HepG2 (cell line): Measurements from ENCODE around the gene ALDH3A2. TPM values are rescaled to one million over a fixed set of nuclear protein-coding genes. Genes with fewer than 3 reads are reported as not detected.

Experiments
- ATAC-seq: fragments of 200-7000 bp; cut with Tn5 transposase; 3 replicates; pipeline ENCODE4 v1.9.1; 2020; ENCODE audit warnings: mild to moderate bottlenecking, moderate library complexity
- BruUV-seq: library from RNA; stranded (reverse); fragments of 400-500 nt; replicated peaks from 2 replicates; lab custom pipeline; 2021; lab: Mats Ljungman, UMichigan
- CTCF ChIA-PET: fragments of 300-600 bp; formaldehyde crosslinking; extraction: SDS; loops from one replicate; lab custom pipeline; 2021; ENCODE audit warnings: low total read pairs, inconsistent platforms, low intra/inter-chr PET ratio; lab: Yijun Ruan, JAX
- POLR2A ChIA-PET: fragments of 350-600 bp; sonication (Branson Sonifier 250); formaldehyde crosslinking; loops from one replicate; lab custom pipeline; 2020; ENCODE audit warnings: antibody characterized with exemption, inconsistent platforms; lab: Yijun Ruan, JAX
- DNase-seq: peaks from one replicate; pipeline ENCODE4 v3.0.0-alpha.2; 2015; ENCODE audit warnings: low spot score
- FAIRE-seq: peaks from 3 replicates; lab custom pipeline; 2011; peaks lifted over from hg19 to GRCh38; lab: Jason Lieb, UNC
- H2AFZ ChIP-seq: one replicate; pipeline ENCODE4 v1.6.1; 2011; ENCODE audit warnings: low read length, inconsistent platforms
- H3K27ac ChIP-seq: fragments of 300-600 bp; 3 replicates; pipeline ENCODE4 v1.8.0; 2011; ENCODE audit warnings: mixed run types, mild to moderate bottlenecking, mixed read lengths, low read length, inconsistent platforms; ENCODE audit not compliant: insufficient read depth; ENCODE audit errors: extremely low read length
- H3K27me3 ChIP-seq, 2 experiments: fragments of 200-600 bp in 1 of 2; 2 replicates in 1 of 2; 3 replicates in 1 of 2; pipeline versions ENCODE4 v1.6.0 to v1.8.0; 2011; ENCODE audit warnings: low read length in 2 of 2, mild to moderate bottlenecking in 2 of 2, moderate library complexity in 2 of 2, inconsistent platforms in 1 of 2; ENCODE audit not compliant: insufficient read depth in 2 of 2, control insufficient read depth in 1 of 2
- H3K36me3 ChIP-seq, 2 experiments: fragments of 200-600 bp in 1 of 2; replicated peaks in 1 of 2; 2 replicates in 1 of 2; 3 replicates in 1 of 2; pipeline versions ENCODE4 v1.5.1 to v1.8.0; 2011; ENCODE audit warnings: low read length in 2 of 2, inconsistent platforms in 1 of 2; ENCODE audit not compliant: insufficient read depth in 2 of 2, control insufficient read depth in 1 of 2
- H3K4me1 ChIP-seq: 2 replicates; pipeline ENCODE4 v1.5.1; 2012; ENCODE audit warnings: low read length, inconsistent platforms; ENCODE audit not compliant: insufficient read depth
- H3K4me2 ChIP-seq: 2 replicates; pipeline ENCODE4 v1.6.0; 2011; ENCODE audit warnings: low read depth, low read length, inconsistent platforms
- H3K4me3 ChIP-seq, 3 experiments: fragments of 200-600 bp in 1 of 3; sonication (generic), shearing (Covaris generic) in 1 of 3; replicated peaks in 1 of 3; 2 replicates each; pipeline ENCODE4 v1.5.1; 2011 to 2016; ENCODE audit warnings: low read length in 3 of 3, inconsistent platforms in 2 of 3, low read depth in 2 of 3, mild to moderate bottlenecking in 2 of 3, control low read depth in 1 of 3, mixed read lengths in 1 of 3; ENCODE audit not compliant: insufficient read depth in 1 of 3
- H3K79me2 ChIP-seq: one replicate; pipeline ENCODE4 v1.6.1; 2011; ENCODE audit warnings: low read length, inconsistent platforms; ENCODE audit not compliant: insufficient read depth
- H3K9ac ChIP-seq: 2 replicates; pipeline ENCODE4 v1.6.0; 2011; ENCODE audit warnings: mild to moderate bottlenecking, low read depth, low read length, inconsistent platforms; ENCODE audit not compliant: insufficient read depth
- H3K9me3 ChIP-seq: 2 replicates; pipeline ENCODE4 v1.5.1; 2012; ENCODE audit warnings: mild to moderate bottlenecking, low read length
- H4K20me1 ChIP-seq: 2 replicates; pipeline ENCODE4 v1.6.0; 2011; ENCODE audit warnings: inconsistent platforms, mild to moderate bottlenecking, low read length, moderate library complexity; ENCODE audit not compliant: insufficient read depth
- CHD2 ChIP-seq: IDR thresholded peaks from 2 replicates; pipeline ENCODE4 v1.6.1; 2011; ENCODE audit warnings: low read depth, low read length, improper control_type of control experiment
- EP300 ChIP-seq, 3 experiments: sonication (generic) in 1 of 3; formaldehyde crosslinking in 1 of 3; IDR thresholded peaks; 2 replicates each; pipeline versions ENCODE4 v1.5.1 to v1.6.1; 2011 to 2020; ENCODE audit warnings: low read depth in 2 of 3, low read length in 2 of 3, borderline replicate concordance in 1 of 3, improper control_type of control experiment in 1 of 3, mild to moderate bottlenecking in 1 of 3, missing genetic modification reagents in 1 of 3, moderate library complexity in 1 of 3
- MAFF ChIP-seq: IDR thresholded peaks from 2 replicates; pipeline ENCODE4 v1.6.1; 2011; ENCODE audit warnings: low read depth, low read length, improper control_type of control experiment
- RFX1 ChIP-seq: fragments of 450-650 bp; IDR thresholded peaks from 2 replicates; pipeline ENCODE4 v1.6.1; 2017
- RFXAP ChIP-seq: sonication (generic); formaldehyde crosslinking; IDR thresholded peaks from 2 replicates; pipeline ENCODE4 v1.4.0; 2020; ENCODE audit warnings: missing genetic modification reagents, borderline replicate concordance
- THAP11 ChIP-seq: IDR thresholded peaks from 2 replicates; pipeline ENCODE4 v1.6.1; 2016; ENCODE audit warnings: missing biosample characterization, missing genetic modification reagents
- ZNF292 ChIP-seq: sonication (generic); formaldehyde crosslinking; IDR thresholded peaks from 2 replicates; pipeline ENCODE4 v1.8.1; 2022; ENCODE audit warnings: mild to moderate bottlenecking, low read depth, missing genetic modification reagents, borderline replicate concordance
- ZNF598 ChIP-seq: sonication (generic); formaldehyde crosslinking; IDR thresholded peaks from 2 replicates; pipeline ENCODE4 v1.5.1; 2020; ENCODE audit warnings: mild to moderate bottlenecking, missing genetic modification reagents, borderline replicate concordance
- ZNF879 ChIP-seq: sonication (generic); formaldehyde crosslinking; IDR thresholded peaks from 2 replicates; pipeline ENCODE4 v1.8.1; 2023; ENCODE audit warnings: missing genetic modification reagents
- WGBS: methylation state at CpG from one replicate; pipeline ENCODE4 v1.1.6; 2017; ENCODE audit warnings: low lambda C conversion rate; 5-methylcytosine and 5-hydroxymethylcytosine counted together
- in situ Hi-C: cut with HindIII; loops from 2 replicates; pipeline ENCODE4 v1.10.0; 2017; ENCODE audit warnings: low pct_unique_long_range_greater_than_20kb; ENCODE audit not compliant: extremely low pct_ligation_motif_present
- intact Hi-C: fragments of 100-400 bp; cut with micrococcal nuclease; formaldehyde crosslinking; loops from one replicate; pipeline ENCODE4 v1.10.0; 2022; ENCODE audit not compliant: unreplicated experiment
- polyA plus RNA-seq, 8 experiments: library from polyadenylated mRNA; depleted of rRNA in 3 of 8; stranded (reverse) in 7 of 8; unstranded in 1 of 8; fragments of >200 nt; fragmentation: Illumina TruSeq in 4 of 8; extraction: Trizol in 4 of 8; gene quantifications; 2 replicates each; pipeline versions ENCODE4 v1.2.1 to v1.2.3, GENCODE V29; 2011 to 2016; ENCODE audit warnings: low read depth in 4 of 8, missing spikeins in 1 of 8, mixed read lengths in 1 of 8; ENCODE audit not compliant: insufficient read depth in 1 of 8
- total RNA-seq, 5 experiments: library from RNA; depleted of rRNA; stranded (reverse); fragments of >200 nt; fragmentation: Illumina TruSeq; extraction: Trizol; gene quantifications; 2 replicates each; pipeline ENCODE4 v1.2.3, GENCODE V29; 2016; ENCODE audit warnings: low read depth in 1 of 5
- TF ChIP-seq, protein P1 (sequence below): sonication (generic); formaldehyde crosslinking; IDR thresholded peaks from 2 replicates; pipeline ENCODE4 v1.5.1; 2020; ENCODE audit warnings: missing genetic modification reagents, mild to moderate bottlenecking, borderline replicate concordance
- TF ChIP-seq, protein P2 (sequence below): sonication (generic); formaldehyde crosslinking; IDR thresholded peaks from 2 replicates; pipeline ENCODE4 v1.5.0; 2020; ENCODE audit warnings: missing genetic modification reagents
- TF ChIP-seq, protein P3 (sequence below): sonication (generic); formaldehyde crosslinking; IDR thresholded peaks from 2 replicates; pipeline ENCODE4 v1.4.0; 2020; ENCODE audit warnings: mild to moderate bottlenecking, missing genetic modification reagents

The ALDH3A2 gene
- total and polyA plus RNA-seq, 2 of the 13 experiments (the other 11 are each of a cell fraction or from before 2014, with no cell fraction given), result 80.8 to 180 TPM

DNA sequence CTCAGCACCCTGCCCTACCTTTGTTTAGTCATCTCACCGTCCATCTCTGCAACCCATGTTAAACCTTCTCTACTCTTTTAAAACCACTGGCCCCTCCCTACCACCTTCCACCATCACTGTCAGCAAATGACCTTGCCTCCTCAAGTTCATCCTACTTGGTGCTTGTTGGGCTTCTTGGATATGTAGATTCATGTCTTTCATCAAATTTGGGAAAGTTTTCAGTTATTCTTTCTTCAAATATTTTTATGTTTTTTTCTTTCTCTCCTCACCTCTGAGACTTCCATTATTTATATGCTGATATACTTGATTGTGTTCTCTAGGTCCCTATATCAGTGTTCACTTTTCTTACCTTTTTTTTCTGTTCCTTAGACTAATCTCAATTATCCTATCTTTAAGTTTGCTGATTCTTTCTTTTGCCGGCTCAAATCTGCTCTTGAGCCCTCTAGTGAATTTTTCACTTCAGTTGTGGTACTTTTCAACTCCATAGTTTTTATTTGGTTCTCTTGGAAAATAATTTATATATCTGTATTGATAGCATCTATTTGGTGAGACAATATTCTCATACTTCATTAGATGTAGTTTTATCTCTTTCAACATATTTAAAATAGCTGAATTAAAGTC, 28.7 kb upstream of the ALDH3A2 start (continued):
- TF ChIP-seq, protein P1, sequence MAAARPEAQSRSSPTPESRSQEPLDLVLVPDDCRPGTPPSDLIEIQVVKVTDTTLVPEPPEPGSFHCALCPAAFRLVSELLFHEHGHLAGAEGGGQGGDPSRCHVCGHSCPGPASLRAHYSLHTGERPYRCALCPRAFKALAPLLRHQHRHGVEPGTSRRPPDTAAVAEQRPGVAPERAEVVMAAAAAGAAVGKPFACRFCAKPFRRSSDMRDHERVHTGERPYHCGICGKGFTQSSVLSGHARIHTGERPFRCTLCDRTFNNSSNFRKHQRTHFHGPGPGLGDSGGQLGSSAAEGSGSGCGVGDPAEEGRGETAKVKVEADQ (CRISPR knock-in tag), result no peak

DNA sequence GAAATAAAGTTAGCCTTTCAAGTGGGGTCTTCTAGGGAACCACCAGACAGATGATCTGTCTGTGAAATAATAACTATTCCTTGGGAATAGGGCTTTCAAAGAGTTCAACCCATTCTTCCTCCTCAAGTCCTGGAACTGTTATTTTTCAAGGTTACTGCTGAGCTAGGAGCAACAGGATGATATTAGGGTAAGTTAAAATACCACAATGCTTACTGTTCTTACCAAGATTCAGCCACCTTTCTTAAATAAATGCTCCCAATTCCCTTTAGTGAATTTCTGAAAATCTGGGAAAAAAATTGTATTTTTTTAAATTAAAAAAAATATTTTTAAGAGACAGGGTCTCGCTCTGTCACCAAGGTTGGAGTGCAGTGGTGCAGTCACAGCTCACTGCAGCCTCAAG, 26.9 kb upstream of the ALDH3A2 start:
- Histone ChIP-seq H2AFZ (no peak overlapping the region), H3K9me3 (peaks cover 27% of the 10 kb centered on the region), H3K79me2 (no peaks in the 10 kb centered on the region), H3K27ac (no peak overlapping the region), H3K36me3 (no peaks in the 10 kb centered on the region), H3K9ac (no peak overlapping the region), H3K4me3 (no peak overlapping the region), H3K4me1 (peaks cover 20% of the 10 kb centered on the region), H4K20me1 (no peaks in the 10 kb centered on the region), H3K27me3 (no peaks in the 10 kb centered on the region), H3K4me2 (no peak overlapping the region)
- WGBS, result 100% methylated on average over 1 of the region's 1 CpG
- intact Hi-C loops (no loop called here), in situ Hi-C loops (no loop called here)
- FAIRE-seq, result no peak
- ChIA-PET CTCF (no interaction called here), POLR2A (no interaction called here)
- no TSS peak for BruUV-seq
- DNase-seq, result no peak
- ATAC-seq, result no peak
- TF ChIP-seq ZNF292 (CRISPR knock-in tag), result no peak
- TF ChIP-seq CHD2, result no peak
- TF ChIP-seq, protein P2, sequence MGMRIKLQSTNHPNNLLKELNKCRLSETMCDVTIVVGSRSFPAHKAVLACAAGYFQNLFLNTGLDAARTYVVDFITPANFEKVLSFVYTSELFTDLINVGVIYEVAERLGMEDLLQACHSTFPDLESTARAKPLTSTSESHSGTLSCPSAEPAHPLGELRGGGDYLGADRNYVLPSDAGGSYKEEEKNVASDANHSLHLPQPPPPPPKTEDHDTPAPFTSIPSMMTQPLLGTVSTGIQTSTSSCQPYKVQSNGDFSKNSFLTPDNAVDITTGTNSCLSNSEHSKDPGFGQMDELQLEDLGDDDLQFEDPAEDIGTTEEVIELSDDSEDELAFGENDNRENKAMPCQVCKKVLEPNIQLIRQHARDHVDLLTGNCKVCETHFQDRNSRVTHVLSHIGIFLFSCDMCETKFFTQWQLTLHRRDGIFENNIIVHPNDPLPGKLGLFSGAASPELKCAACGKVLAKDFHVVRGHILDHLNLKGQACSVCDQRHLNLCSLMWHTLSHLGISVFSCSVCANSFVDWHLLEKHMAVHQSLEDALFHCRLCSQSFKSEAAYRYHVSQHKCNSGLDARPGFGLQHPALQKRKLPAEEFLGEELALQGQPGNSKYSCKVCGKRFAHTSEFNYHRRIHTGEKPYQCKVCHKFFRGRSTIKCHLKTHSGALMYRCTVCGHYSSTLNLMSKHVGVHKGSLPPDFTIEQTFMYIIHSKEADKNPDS (CRISPR knock-in tag), result no peak
- no peak for TF ChIP-seq EP300 (IDR thresholded peaks at IDR 0.05; ENCODE audit: low read depth in 2 of 2, low read length in 2 of 2)
- no peak for TF ChIP-seq EP300 (CRISPR knock-in tag; IDR thresholded peaks at IDR 0.05; ENCODE audit: borderline replicate concordance)
- TF ChIP-seq, protein P3, sequence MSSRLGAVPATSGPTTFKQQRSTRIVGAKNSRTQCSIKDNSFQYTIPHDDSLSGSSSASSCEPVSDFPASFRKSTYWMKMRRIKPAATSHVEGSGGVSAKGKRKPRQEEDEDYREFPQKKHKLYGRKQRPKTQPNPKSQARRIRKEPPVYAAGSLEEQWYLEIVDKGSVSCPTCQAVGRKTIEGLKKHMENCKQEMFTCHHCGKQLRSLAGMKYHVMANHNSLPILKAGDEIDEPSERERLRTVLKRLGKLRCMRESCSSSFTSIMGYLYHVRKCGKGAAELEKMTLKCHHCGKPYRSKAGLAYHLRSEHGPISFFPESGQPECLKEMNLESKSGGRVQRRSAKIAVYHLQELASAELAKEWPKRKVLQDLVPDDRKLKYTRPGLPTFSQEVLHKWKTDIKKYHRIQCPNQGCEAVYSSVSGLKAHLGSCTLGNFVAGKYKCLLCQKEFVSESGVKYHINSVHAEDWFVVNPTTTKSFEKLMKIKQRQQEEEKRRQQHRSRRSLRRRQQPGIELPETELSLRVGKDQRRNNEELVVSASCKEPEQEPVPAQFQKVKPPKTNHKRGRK (CRISPR knock-in tag), result no peak
- TF ChIP-seq THAP11 (CRISPR knock-in tag), result no peak
- no peak for TF ChIP-seq ZNF879 (CRISPR knock-in tag)
- no peak for TF ChIP-seq MAFF
- TF ChIP-seq RFXAP (CRISPR knock-in tag), result no peak
- TF ChIP-seq ZNF598 (CRISPR knock-in tag), result no peak
- no peak for TF ChIP-seq RFX1
